AG08396 (cell line): ENCODE results near the gene IL1RAPL2.
A peak's percentile ranks its signal among the peaks of the same experiment; 100 is the strongest.
"Not testable (repeated sequence)": the region's sequence is repeated elsewhere in the genome, so short reads cannot be mapped to it uniquely, and the experiment has no call there.

Experiments
- DNase-seq: peaks from one replicate; pipeline ENCODE4 v3.0.0; 2012; ENCODE audit warnings: low spot score, mixed read lengths

Gene IL1RAPL2

GRCh38 chrX:104670051-104670450, 104.1 kb downstream of the IL1RAPL2 start:
- no peak for DNase-seq

GRCh38 chrX:104677517-104677916, 111.5 kb downstream of the IL1RAPL2 start:
- DNase-seq: not testable (repeated sequence)

GRCh38 chrX:104679175-104679574, 113.2 kb downstream of the IL1RAPL2 start:
- DNase-seq: no peak

GRCh38 chrX:104681214-104681613, 115.2 kb downstream of the IL1RAPL2 start:
- no peak for DNase-seq

- no peak for DNase-seq
Observed at GRCh38 chrX:104684077-104684476, 118.1 kb downstream of the IL1RAPL2 start.

- no peak for DNase-seq
Observed at GRCh38 chrX:104695593-104695992, 129.6 kb downstream of the IL1RAPL2 start.

GRCh38 chrX:104696667-104697066, 130.7 kb downstream of the IL1RAPL2 start:
- no peak for DNase-seq

GRCh38 chrX:104697294-104697693, 131.3 kb downstream of the IL1RAPL2 start:
- no peak for DNase-seq

- no peak for DNase-seq
Observed at GRCh38 chrX:104707042-104707441, 141.0 kb downstream of the IL1RAPL2 start.

- DNase-seq: no peak
Observed at GRCh38 chrX:104707572-104707971, 141.6 kb downstream of the IL1RAPL2 start.

GRCh38 chrX:104712515-104712914, 146.5 kb downstream of the IL1RAPL2 start:
- no peak for DNase-seq

- DNase-seq: no peak
Observed at GRCh38 chrX:104721854-104722253, 155.9 kb downstream of the IL1RAPL2 start.

- no peak for DNase-seq
Observed at GRCh38 chrX:104728456-104728855, 162.5 kb downstream of the IL1RAPL2 start.

GRCh38 chrX:104742355-104742754, 176.4 kb downstream of the IL1RAPL2 start:
- no peak for DNase-seq

- no peak for DNase-seq
Observed at GRCh38 chrX:104745152-104745551, 179.2 kb downstream of the IL1RAPL2 start.

GRCh38 chrX:104749951-104750610, 184.1 kb downstream of the IL1RAPL2 start:
- DNase-seq: no peak

GRCh38 chrX:104762641-104763040, 196.6 kb downstream of the IL1RAPL2 start:
- DNase-seq: no peak

- no peak for DNase-seq
Observed at GRCh38 chrX:104789784-104790183, 223.8 kb downstream of the IL1RAPL2 start.

- DNase-seq: no peak
Observed at GRCh38 chrX:104795804-104796203, 229.8 kb downstream of the IL1RAPL2 start.

- DNase-seq: no peak
Observed at GRCh38 chrX:104803219-104803618, 237.2 kb downstream of the IL1RAPL2 start.

- no peak for DNase-seq
Observed at GRCh38 chrX:104806346-104806745, 240.3 kb downstream of the IL1RAPL2 start.

GRCh38 chrX:104833401-104833800, 267.4 kb downstream of the IL1RAPL2 start:
- peak; percentile 3 for DNase-seq

- no peak for DNase-seq
Observed at GRCh38 chrX:104842646-104843045, 276.6 kb downstream of the IL1RAPL2 start.

- DNase-seq: no peak
Observed at GRCh38 chrX:104852241-104852640, 286.2 kb downstream of the IL1RAPL2 start.
